GM18505 (cell line): ENCODE results near the gene ANKRD9.
"Not testable (repeated sequence)": the region's sequence is repeated elsewhere in the genome, so short reads cannot be mapped to it uniquely, and the experiment has no call there.

Source experiments
- ATAC-seq: cut with Tn5 transposase; IDR thresholded peaks from one replicate; pipeline ENCODE4 v1.9.1; 2021; ENCODE audit not compliant: unreplicated experiment
- POLR2A ChIP-seq: IDR thresholded peaks from 4 replicates; pipeline ENCODE4 v1.6.1; 2011; ENCODE audit warnings: borderline replicate concordance; ENCODE audit not compliant: insufficient read depth, insufficient read length; ENCODE audit errors: extremely low read depth

The ANKRD9 gene

GRCh38 chr14:102544046-102544746 is 34.6 kb upstream of the ANKRD9 start:
- no peak for ATAC-seq
- TF ChIP-seq POLR2A = no peak

DNA sequence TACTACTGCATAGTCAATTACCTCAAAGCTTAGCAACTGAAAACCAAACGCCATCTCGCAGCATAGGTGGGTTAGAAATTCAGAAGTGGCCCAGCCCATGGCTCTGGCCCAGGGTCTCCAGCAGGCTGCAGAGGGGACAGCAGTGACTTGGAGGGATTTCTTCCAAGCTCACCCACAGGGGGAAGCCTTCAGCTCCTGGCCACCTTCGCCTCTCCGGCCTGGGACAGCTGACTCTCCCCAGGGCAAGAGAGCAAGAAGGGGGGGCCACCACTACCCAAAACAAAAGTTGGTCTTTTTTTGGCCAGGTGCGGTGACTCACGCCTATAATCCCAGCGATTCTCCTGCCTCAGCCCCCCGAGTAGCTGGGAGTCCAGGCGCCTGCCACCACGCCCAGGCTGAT is 32.2 kb upstream of the ANKRD9 start:
- ATAC-seq = no peak
- TF ChIP-seq POLR2A = no peak

DNA sequence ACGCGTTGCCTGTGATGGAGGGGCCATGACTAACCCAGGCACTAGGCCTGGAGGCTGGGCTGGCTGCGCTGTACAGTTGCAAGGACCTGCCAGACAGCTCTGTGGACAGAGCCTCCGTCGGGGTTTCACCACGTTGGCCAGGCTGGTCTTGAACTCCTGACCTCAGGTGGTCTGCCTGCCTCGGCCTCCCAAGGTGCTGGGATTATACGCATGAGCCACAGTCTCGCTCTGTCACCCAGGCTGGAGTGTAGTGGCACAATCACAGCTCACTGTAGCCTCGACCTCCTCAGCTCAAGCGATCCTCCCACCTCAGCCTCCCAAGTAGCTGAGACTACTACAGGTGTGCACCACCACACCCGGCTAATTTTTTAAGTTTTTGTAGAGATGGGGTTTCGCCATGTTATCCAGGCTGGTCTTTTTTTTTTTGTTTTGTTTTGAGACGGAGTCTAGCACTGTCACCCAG is 31.5 kb upstream of the ANKRD9 start:
- not testable (repeated sequence) for ATAC-seq

DNA sequence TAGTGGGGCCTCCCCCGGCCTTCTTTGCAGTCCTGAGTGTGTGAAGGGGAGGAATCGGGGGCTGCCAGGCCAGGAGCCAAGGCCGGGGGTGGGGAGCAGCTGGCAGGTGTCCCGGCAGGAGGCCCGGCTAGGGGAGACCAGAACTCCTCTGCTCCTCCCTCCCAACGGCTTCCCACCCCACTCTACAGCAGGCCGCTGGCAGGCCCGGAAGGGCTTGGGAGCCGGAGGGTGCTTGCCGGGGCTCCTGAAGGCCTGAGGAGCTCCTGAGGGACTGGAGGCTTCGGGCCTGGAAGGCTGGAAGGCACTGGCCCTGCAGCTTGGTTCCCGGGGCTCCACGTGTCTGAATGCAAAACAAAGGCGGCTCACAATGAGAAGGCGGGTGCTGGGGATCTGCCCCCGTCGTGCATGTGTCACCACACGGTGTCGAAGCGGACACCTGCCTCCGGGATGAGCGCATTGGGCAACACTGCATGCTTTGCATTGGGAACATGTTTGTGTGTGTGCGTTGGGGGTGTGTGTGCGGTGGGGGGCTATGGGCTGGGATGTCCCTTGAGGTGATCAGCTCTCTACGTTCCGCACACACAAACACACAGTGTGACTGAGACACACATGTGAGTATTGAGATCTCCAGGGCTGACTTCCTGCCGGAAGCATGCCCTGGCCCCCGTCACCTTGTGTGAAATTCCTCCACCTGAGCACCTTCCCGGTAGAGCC is 30.9 kb upstream of the ANKRD9 start:
- no peak for TF ChIP-seq POLR2A
- no peak for ATAC-seq

- no peak for TF ChIP-seq POLR2A
- no peak for ATAC-seq
Observed at GRCh38 chr14:102539544-102540314, 30.2 kb upstream of the ANKRD9 start.

GRCh38 chr14:102538602-102539543 is 29.3 kb upstream of the ANKRD9 start:
- no peak for ATAC-seq
- TF ChIP-seq POLR2A = no peak

DNA sequence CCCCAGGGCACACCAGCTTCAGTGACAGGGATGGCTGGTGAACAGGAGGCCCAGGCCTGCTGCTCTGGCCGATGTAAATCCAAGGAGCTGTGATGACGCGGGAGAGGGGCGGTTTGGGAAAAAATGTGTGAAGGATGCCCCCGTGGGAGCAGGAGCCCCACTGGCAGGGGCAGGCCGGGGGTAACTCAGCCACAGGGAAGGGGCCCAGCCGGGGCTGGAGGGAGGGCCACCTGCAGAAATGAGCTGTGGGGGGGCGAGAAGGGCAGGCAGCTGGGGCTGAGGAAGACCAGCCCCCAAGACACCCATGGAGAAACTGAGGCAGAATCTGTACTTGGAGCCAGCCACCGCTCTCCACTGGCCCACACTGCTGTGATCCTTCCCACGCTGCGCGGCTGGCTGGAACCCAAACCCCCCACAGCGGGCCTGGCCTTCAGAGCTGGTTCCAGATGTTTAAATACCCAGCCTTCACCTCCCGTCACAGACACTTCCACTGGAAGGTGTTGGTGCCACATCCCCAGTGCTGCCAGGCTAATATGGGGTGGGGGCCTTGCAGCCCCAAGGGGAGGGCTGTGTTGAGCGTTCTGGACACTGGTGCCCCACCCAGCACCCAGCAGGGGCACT is 28.5 kb upstream of the ANKRD9 start:
- no peak for TF ChIP-seq POLR2A
- ATAC-seq = no peak

DNA sequence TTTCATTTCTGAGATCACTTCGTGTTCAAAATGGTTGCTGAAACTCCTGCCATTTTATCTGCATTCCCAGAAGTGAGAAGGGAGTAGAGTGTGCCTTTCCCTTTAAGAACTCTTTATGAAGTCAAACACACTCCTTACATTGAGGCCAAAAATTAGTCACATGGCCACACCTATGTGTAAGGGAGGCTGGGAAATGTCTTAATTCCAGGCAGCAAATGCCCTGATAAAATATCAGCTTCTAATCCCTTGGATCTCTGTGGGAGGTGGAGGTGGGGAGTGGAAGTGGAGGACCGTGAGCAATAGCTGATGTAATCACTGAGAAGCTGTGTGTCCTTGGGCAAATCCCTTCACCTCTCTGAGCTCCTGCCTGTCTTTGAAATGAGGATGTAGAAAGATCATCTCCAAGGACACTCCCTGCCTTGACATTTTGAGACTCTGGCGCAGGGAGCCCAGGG is 22.7 kb upstream of the ANKRD9 start:
- no peak for ATAC-seq
- TF ChIP-seq POLR2A = no peak

GRCh38 chr14:102530828-102531478 is 21.4 kb upstream of the ANKRD9 start:
- TF ChIP-seq POLR2A = no peak
- ATAC-seq = no peak

- TF ChIP-seq POLR2A = no peak
- ATAC-seq = no peak
Observed at GRCh38 chr14:102528431-102529170, 19.0 kb upstream of the ANKRD9 start.

DNA sequence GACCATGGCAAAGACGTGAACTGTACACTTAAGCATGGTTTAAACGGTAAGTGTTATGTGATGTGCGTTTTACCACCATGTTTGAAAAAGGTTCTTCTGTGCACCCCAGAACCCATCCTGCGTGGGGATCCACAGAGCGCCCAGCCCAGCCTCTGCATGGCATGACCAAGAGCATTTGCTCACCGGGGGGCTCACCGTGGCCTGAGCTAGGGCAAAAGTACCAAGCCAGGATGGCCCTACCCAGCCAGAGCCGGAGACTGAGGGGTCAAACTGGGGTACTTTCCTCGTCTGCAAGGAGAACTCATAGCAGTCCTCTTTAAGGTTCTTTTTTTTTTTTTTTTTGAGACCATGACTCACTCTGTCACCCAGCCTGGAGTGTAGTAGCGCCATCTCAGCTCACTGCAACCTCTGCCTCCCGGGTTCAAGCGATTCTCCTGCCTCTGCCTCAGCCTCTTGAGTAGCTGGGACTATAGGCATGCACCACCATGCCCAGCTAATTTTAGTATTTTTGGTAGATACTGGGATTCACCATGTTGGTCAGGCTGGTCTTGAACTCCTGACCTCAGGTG is 16.4 kb upstream of the ANKRD9 start:
- TF ChIP-seq POLR2A = no peak
- ATAC-seq = no peak
